Neuronal stem cell (in vitro differentiated cells): Measurements from ENCODE around the gene ARHGAP23.

Experiments
- DNase-seq: peaks from one replicate; pipeline ENCODE4 v3.0.0-alpha.2; 2013; ENCODE audit warnings: low spot score
- H2AFZ ChIP-seq: one replicate; pipeline ENCODE4 v1.6.1; 2013; ENCODE audit warnings: mild to moderate bottlenecking, low read length, inconsistent platforms
- H2AK5ac ChIP-seq: 2 replicates; pipeline ENCODE4 v1.6.1; 2013; ENCODE audit warnings: low read depth, mild to moderate bottlenecking, inconsistent platforms, low read length, moderate library complexity, mixed read lengths
- H2BK120ac ChIP-seq: 2 replicates; pipeline ENCODE4 v1.6.1; 2013; ENCODE audit warnings: low read depth, mild to moderate bottlenecking, inconsistent platforms, low read length, moderate library complexity, mixed read lengths
- H2BK12ac ChIP-seq: one replicate; pipeline ENCODE4 v1.6.1; 2013; ENCODE audit warnings: low read length, inconsistent platforms
- H2BK15ac ChIP-seq: 2 replicates; pipeline ENCODE4 v1.6.1; 2013; ENCODE audit warnings: mild to moderate bottlenecking, low read length, inconsistent platforms, mixed read lengths
- H2BK5ac ChIP-seq: one replicate; pipeline ENCODE4 v1.6.1; 2013; ENCODE audit warnings: inconsistent platforms, mild to moderate bottlenecking, low read length, moderate library complexity
- H3K14ac ChIP-seq: one replicate; pipeline ENCODE4 v1.6.1; 2013; ENCODE audit warnings: low read length, inconsistent platforms
- H3K18ac ChIP-seq: 2 replicates; pipeline ENCODE4 v1.6.1; 2013; ENCODE audit warnings: low read length, inconsistent platforms
- H3K23ac ChIP-seq: 2 replicates; pipeline ENCODE4 v1.6.1; 2013; ENCODE audit warnings: low read depth, mild to moderate bottlenecking, mixed read lengths, low read length, inconsistent platforms; ENCODE audit not compliant: poor library complexity
- H3K27ac ChIP-seq: replicated peaks from 3 replicates; pipeline ENCODE4 v1.5.1; 2013; ENCODE audit warnings: low read length, inconsistent platforms
- H3K27me3 ChIP-seq, 3 experiments: 2 replicates each; pipeline ENCODE4 v1.6.1; 2013; ENCODE audit warnings: low read length in 3 of 3, mild to moderate bottlenecking in 2 of 3, inconsistent platforms in 1 of 3, low read depth in 1 of 3, mixed read lengths in 1 of 3, moderate library complexity in 1 of 3; ENCODE audit not compliant: control insufficient read depth in 3 of 3, insufficient read depth in 3 of 3
- H3K36me3 ChIP-seq, 2 donors: replicated peaks in 1 of 2; 2 replicates each; pipeline ENCODE4 v1.6.1; 2013; ENCODE audit warnings: low read length in 2 of 2; ENCODE audit not compliant: control insufficient read depth in 2 of 2, insufficient read depth in 2 of 2
- H3K4ac ChIP-seq: 2 replicates; pipeline ENCODE4 v1.6.1; 2013; ENCODE audit warnings: inconsistent platforms, mild to moderate bottlenecking, low read length, moderate library complexity
- H3K4me1 ChIP-seq, 2 donors: 1 replicate in 1 of 2; 2 replicates in 1 of 2; pipeline ENCODE4 v1.6.1; 2013; ENCODE audit warnings: low read length in 2 of 2, low read depth in 1 of 2; ENCODE audit not compliant: control insufficient read depth in 2 of 2, insufficient read depth in 1 of 2
- H3K4me2 ChIP-seq: one replicate; pipeline ENCODE4 v1.6.1; 2013; ENCODE audit warnings: mild to moderate bottlenecking, low read length, inconsistent platforms; ENCODE audit not compliant: insufficient read depth, poor library complexity, severe bottlenecking
- H3K4me3 ChIP-seq, 2 donors: 2 replicates each; pipeline ENCODE4 v1.5.1; 2013; ENCODE audit warnings: low read length in 2 of 2, mild to moderate bottlenecking in 2 of 2, inconsistent platforms in 1 of 2, moderate library complexity in 1 of 2
- H3K79me1 ChIP-seq: one replicate; pipeline ENCODE4 v1.6.1; 2013; ENCODE audit warnings: low read depth, mild to moderate bottlenecking, inconsistent platforms, low read length, moderate library complexity
- H3K9ac ChIP-seq: one replicate; pipeline ENCODE4 v1.6.1; 2013; ENCODE audit warnings: mild to moderate bottlenecking, low read depth, low read length, inconsistent platforms; ENCODE audit not compliant: poor library complexity
- H3K9me3 ChIP-seq, 2 donors: replicated peaks in 1 of 2; 2 replicates each; pipeline versions ENCODE3 to v1.6.1; 2013; ENCODE audit warnings: low read length in 2 of 2, mild to moderate bottlenecking in 2 of 2, inconsistent platforms in 1 of 2, low read depth in 1 of 2, mixed read lengths in 1 of 2, moderate library complexity in 1 of 2; ENCODE audit not compliant: control insufficient read depth in 2 of 2, insufficient read depth in 1 of 2
- H4K8ac ChIP-seq: one replicate; pipeline ENCODE4 v1.6.1; 2013; ENCODE audit warnings: low read depth, mild to moderate bottlenecking, inconsistent platforms, low read length, moderate library complexity
- H4K91ac ChIP-seq: one replicate; pipeline ENCODE4 v1.6.1; 2013; ENCODE audit warnings: low read length, low read depth, mild to moderate bottlenecking, inconsistent platforms; ENCODE audit not compliant: poor library complexity
- WGBS, 2 donors: extraction: QIAGEN DNeasy Blood & Tissue Kit; methylation state at CpG; one replicate each; pipeline ENCODE4 v1.1.7; 2013; ENCODE audit warnings: missing lambda C conversion rate in 2 of 2, mixed read lengths in 1 of 2; ENCODE audit not compliant: insufficient read length in 2 of 2, insufficient replicate concordance in 1 of 2; ENCODE audit errors: extremely low coverage in 2 of 2; 5-methylcytosine and 5-hydroxymethylcytosine counted together

ARHGAP23 gene

GRCh38 chr17:38403491-38403890 lies 24.8 kb upstream of the ARHGAP23 start:
- Histone ChIP-seq H3K4me3 (no peak overlapping the region), H3K79me1 (no peaks in the 10 kb centered on the region), H3K23ac (no peak overlapping the region), H3K4me1 (peaks cover 0 to 3% of the 10 kb centered on the region in 2 donors), H3K9me3 (no peaks in the 10 kb centered on the region), H3K27me3 (no peaks in the 10 kb centered on the region), H3K14ac (no peak overlapping the region), H3K4me2 (no peak overlapping the region), H3K4ac (no peak overlapping the region), H2AK5ac (no peak overlapping the region), H2BK15ac (no peak overlapping the region), H3K9ac (no peak overlapping the region), H2AFZ (no peak overlapping the region), H4K91ac (no peak overlapping the region), H2BK12ac (peak overlapping the region; percentile 69), H3K36me3 (peaks cover 24 to 48% of the 10 kb centered on the region in 2 donors), H3K18ac (peak overlapping the region; percentile 16), H2BK120ac (no peak overlapping the region), H3K27ac (no peak overlapping the region), H2BK5ac (no peak overlapping the region), H4K8ac (no peak overlapping the region)
- DNase-seq: no peak
- no CpG with 5 or more reads among the region's 4 CpGs for WGBS, 2 donors

GRCh38 chr17:38404174-38404943 lies 23.9 kb upstream of the ARHGAP23 start:
- no peak overlapping the region for H2AFZ ChIP-seq
- H3K36me3 ChIP-seq: peaks cover 24 to 41% of the 10 kb centered on the region in 2 donors
- no peak overlapping the region for H3K14ac ChIP-seq
- no peak overlapping the region for H3K4me2 ChIP-seq
- H3K79me1 ChIP-seq: no peaks in the 10 kb centered on the region
- DNase-seq: no peak
- no peaks in the 10 kb centered on the region for H3K9me3 ChIP-seq
- peaks cover 0 to 3% of the 10 kb centered on the region in 2 donors for H3K4me1 ChIP-seq
- no peak overlapping the region for H2BK5ac ChIP-seq
- no peak overlapping the region for H3K27ac ChIP-seq
- no peak overlapping the region for H3K4me3 ChIP-seq
- no peak overlapping the region for H2BK120ac ChIP-seq
- no CpG with 5 or more reads among the region's 16 CpGs for WGBS, 2 donors
- no peak overlapping the region for H3K18ac ChIP-seq
- H3K27me3 ChIP-seq: no peaks in the 10 kb centered on the region
- H2AK5ac ChIP-seq: no peak overlapping the region
- H2BK15ac ChIP-seq: no peak overlapping the region
- no peak overlapping the region for H4K8ac ChIP-seq
- H2BK12ac ChIP-seq: no peak overlapping the region
- no peak overlapping the region for H3K23ac ChIP-seq
- H3K4ac ChIP-seq: no peak overlapping the region
- H3K9ac ChIP-seq: no peak overlapping the region
- no peak overlapping the region for H4K91ac ChIP-seq

GRCh38 chr17:38405654-38406053 lies 22.6 kb upstream of the ARHGAP23 start:
- no peak for DNase-seq
- no peaks in the 10 kb centered on the region for H3K79me1 ChIP-seq
- no CpG with 5 or more reads among the region's 4 CpGs for WGBS, 2 donors

GRCh38 chr17:38410201-38410600 lies 18.1 kb upstream of the ARHGAP23 start:
- H2BK15ac ChIP-seq: peak overlapping the region; percentile 15
- no peak overlapping the region for H2BK12ac ChIP-seq
- no peaks in the 10 kb centered on the region for H3K36me3 ChIP-seq
- no peaks in the 10 kb centered on the region for H3K9me3 ChIP-seq
- H2AK5ac ChIP-seq: no peak overlapping the region
- no peak for DNase-seq
- no peak overlapping the region for H3K14ac ChIP-seq
- H4K91ac ChIP-seq: no peak overlapping the region
- no peak overlapping the region for H3K27ac ChIP-seq
- no peak overlapping the region for H3K4me2 ChIP-seq
- peaks cover 4 to 6% of the 10 kb centered on the region in 2 donors for H3K4me1 ChIP-seq
- no peak overlapping the region for H4K8ac ChIP-seq
- no peak overlapping the region for H3K9ac ChIP-seq
- no peak overlapping the region for H3K23ac ChIP-seq
- no peak overlapping the region for H2BK5ac ChIP-seq
- no CpG with 5 or more reads among the region's 1 CpG for WGBS, 2 donors
- no peak overlapping the region for H3K18ac ChIP-seq
- no peak overlapping the region for H2AFZ ChIP-seq
- peaks cover 0 to 3% (median 0%) of the 10 kb centered on the region in 3 experiments for H3K27me3 ChIP-seq
- H3K4me3 ChIP-seq: no peak overlapping the region
- H3K4ac ChIP-seq: no peak overlapping the region
- no peaks in the 10 kb centered on the region for H3K79me1 ChIP-seq
- no peak overlapping the region for H2BK120ac ChIP-seq

More at GRCh38 chr17:38405654-38406053, 22.6 kb upstream of the ARHGAP23 start:
- Histone ChIP-seq H3K4ac (no peak overlapping the region), H2BK15ac (no peak overlapping the region), H2AFZ (no peak overlapping the region), H3K27me3 (peaks cover 0 to 3% (median 0%) of the 10 kb centered on the region in 3 experiments), H2BK120ac (no peak overlapping the region), H3K36me3 (peaks cover 15 to 28% of the 10 kb centered on the region in 2 donors), H2AK5ac (no peak overlapping the region), H3K9ac (no peak overlapping the region), H3K14ac (no peak overlapping the region), H4K91ac (no peak overlapping the region), H3K27ac (no peak overlapping the region), H3K23ac (no peak overlapping the region), H3K9me3 (no peaks in the 10 kb centered on the region), H3K4me3 (no peak overlapping the region), H2BK12ac (no peak overlapping the region), H3K4me1 (peaks cover 0 to 3% of the 10 kb centered on the region in 2 donors), H3K18ac (no peak overlapping the region), H2BK5ac (no peak overlapping the region), H4K8ac (no peak overlapping the region), H3K4me2 (no peak overlapping the region)
